SW 1271 (cell line): Measurements from ENCODE around the gene BLTP3B.

Experiments
- DNase-seq, 2 experiments: peaks; one replicate each; lab custom pipeline; 2025; lab: John Stamatoyannopoulos, UW

BLTP3B gene

GRCh38 chr12:100120355-100120754 is 22.3 kb downstream of the BLTP3B start:
- DNase-seq: no peak

- DNase-seq: no peak
These were observed 27.4 kb downstream of the BLTP3B start for GRCh38 chr12:100115291-100115690.

- DNase-seq: no peak
These were observed 28.1 kb downstream of the BLTP3B start for GRCh38 chr12:100114574-100114973.

GRCh38 chr12:100110276-100110675 is 32.4 kb downstream of the BLTP3B start:
- DNase-seq: no peak

GRCh38 chr12:100106861-100107260 is 35.8 kb downstream of the BLTP3B start:
- DNase-seq: no peak

- no peak for DNase-seq
These were observed 37.0 kb downstream of the BLTP3B start for GRCh38 chr12:100105661-100106060.

GRCh38 chr12:100101000-100101399 is 41.7 kb downstream of the BLTP3B start:
- DNase-seq: no peak
